Common myeloid progenitor, CD34-positive (primary cell): ENCODE measurements around the gene KLF6.
A peak's percentile ranks its signal among the peaks of the same experiment; 100 is the strongest.

ENCODE experiments used
- CTCF ChIA-PET: fragments of 350-600 bp; sonication (Branson Sonifier 250); formaldehyde crosslinking; loops from one replicate; lab custom pipeline; 2021; ENCODE audit warnings: antibody characterized with exemption; lab: Charles Lee
- POLR2A ChIA-PET: fragments of 350-600 bp; sonication (Branson Sonifier 250); formaldehyde crosslinking; loops from one replicate; lab custom pipeline; 2021; ENCODE audit warnings: antibody characterized with exemption; lab: Charles Lee
- DNase-seq, 3 donors: peaks; one replicate each; pipeline versions ENCODE4 v3.0.0 to v3.0.0-alpha.2; 2013
- H3K27ac ChIP-seq, 2 experiments: 1 replicate in 1 of 2; 2 replicates in 1 of 2; pipeline ENCODE4 v1.7.0; 2013; ENCODE audit warnings: inconsistent platforms in 2 of 2, low read length in 2 of 2, mild to moderate bottlenecking in 2 of 2, low read depth in 1 of 2, moderate library complexity in 1 of 2; ENCODE audit not compliant: severe bottlenecking in 2 of 2, insufficient read depth in 1 of 2, poor library complexity in 1 of 2
- H3K27me3 ChIP-seq, 5 experiments: replicated peaks in 2 of 5; 1 replicate in 3 of 5; 2 replicates in 2 of 5; pipeline versions ENCODE4 v1.6.1 to v1.7.0; 2013; ENCODE audit warnings: low read length in 4 of 5, mild to moderate bottlenecking in 2 of 5, moderate library complexity in 2 of 5, inconsistent platforms in 1 of 5; ENCODE audit not compliant: insufficient read depth in 5 of 5, control insufficient read depth in 4 of 5
- H3K36me3 ChIP-seq, 4 experiments: 1 replicate in 2 of 4; 2 replicates in 2 of 4; pipeline versions ENCODE4 v1.6.1 to v1.7.0; 2013; ENCODE audit warnings: low read length in 3 of 4, control low read depth in 1 of 4, mild to moderate bottlenecking in 1 of 4; ENCODE audit not compliant: control insufficient read depth in 4 of 4, insufficient read depth in 4 of 4
- H3K4me1 ChIP-seq, 4 experiments: 1 replicate in 3 of 4; 2 replicates in 1 of 4; pipeline versions ENCODE4 v1.6.1 to v1.7.1; 2013; ENCODE audit warnings: low read length in 3 of 4, mild to moderate bottlenecking in 3 of 4, control low read depth in 1 of 4, inconsistent platforms in 1 of 4, moderate library complexity in 1 of 4; ENCODE audit not compliant: control insufficient read depth in 4 of 4, insufficient read depth in 4 of 4; ENCODE audit errors: control extremely low read depth in 1 of 4
- H3K4me3 ChIP-seq, 7 experiments: 1 replicate in 4 of 7; 2 replicates in 3 of 7; pipeline versions ENCODE4 v1.5.1 to v1.7.0; 2013; ENCODE audit warnings: mild to moderate bottlenecking in 7 of 7, low read length in 6 of 7, moderate library complexity in 6 of 7, inconsistent platforms in 2 of 7, low read depth in 2 of 7, control low read depth in 1 of 7; ENCODE audit not compliant: insufficient read depth in 4 of 7, control insufficient read depth in 1 of 7; ENCODE audit errors: extremely low read depth in 1 of 7
- H3K9me3 ChIP-seq, 5 experiments: 1 replicate in 4 of 5; 2 replicates in 1 of 5; pipeline versions ENCODE4 v1.6.1 to v1.7.1; 2013; ENCODE audit warnings: low read length in 4 of 5, mild to moderate bottlenecking in 2 of 5, inconsistent platforms in 1 of 5, low read depth in 1 of 5, moderate library complexity in 1 of 5; ENCODE audit not compliant: control insufficient read depth in 4 of 5, insufficient read depth in 2 of 5; ENCODE audit errors: control extremely low read depth in 1 of 5
- WGBS: methylation state at CpG from one replicate; pipeline ENCODE4 v1.1.5; 2013; ENCODE audit not compliant: insufficient coverage; 5-methylcytosine and 5-hydroxymethylcytosine counted together

Gene KLF6

DNA sequence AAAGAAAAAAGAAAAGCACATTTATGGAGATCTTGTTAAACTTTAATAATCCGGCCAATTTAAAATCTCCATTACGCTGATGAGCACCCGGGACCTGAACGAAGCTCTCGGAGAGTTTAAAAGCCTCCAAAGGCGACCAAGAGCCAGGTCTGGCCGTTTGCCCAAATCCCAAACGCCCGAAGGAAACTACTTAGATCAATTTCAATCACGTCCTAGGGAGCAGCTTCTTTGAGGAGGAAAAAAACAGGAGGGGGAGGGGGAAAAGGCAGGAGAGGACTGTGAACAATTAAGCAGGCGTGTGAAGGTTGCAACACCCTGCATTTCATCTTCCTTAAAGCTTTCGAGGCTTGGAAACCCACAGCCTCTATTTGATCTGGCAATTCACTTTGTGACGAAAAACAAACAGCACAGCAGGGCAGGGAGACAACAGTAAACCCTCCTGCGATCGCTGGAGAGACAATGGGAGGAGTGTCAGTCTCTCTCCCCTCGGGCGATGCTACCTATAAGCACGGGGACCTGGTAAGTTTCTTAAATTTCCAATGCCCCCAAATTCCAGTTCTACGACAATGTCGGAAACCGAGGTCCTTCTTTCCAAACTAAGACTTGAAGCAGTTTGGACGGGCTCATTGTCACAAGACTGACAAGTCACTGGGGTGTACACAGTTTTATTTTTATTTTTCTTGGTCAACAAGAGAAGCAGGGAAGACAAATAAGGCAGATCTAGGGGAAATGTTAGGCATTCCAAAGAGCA, 1.2 kb downstream of the KLF6 start:
- Histone ChIP-seq H3K27ac (peak overlapping the region; percentile 96 to 97), H3K36me3 (peaks cover 15 to 56% (median 35%) of the 10 kb centered on the region in 4 experiments), H3K9me3 (peaks cover 0 to under 1% (median 0%) of the 10 kb centered on the region in 5 experiments), H3K4me1 (peaks cover 10 to 47% (median 41%) of the 10 kb centered on the region in 4 experiments), H3K27me3 (no peaks in the 10 kb centered on the region), H3K4me3 (peak overlapping the region; percentile 76 to 100 (median 97))
- ChIA-PET CTCF (no interaction called here), POLR2A (interaction anchor here (0.6 to 4.5 kb wide), 7 partner anchors 8 to 347 kb away, joined by 3 to 48 read pairs (median 8); no protein-coding TSS in a partner anchor)
- DNase-seq: no peak
- 0% methylated on average over 17 of the region's 22 CpGs for WGBS

DNA sequence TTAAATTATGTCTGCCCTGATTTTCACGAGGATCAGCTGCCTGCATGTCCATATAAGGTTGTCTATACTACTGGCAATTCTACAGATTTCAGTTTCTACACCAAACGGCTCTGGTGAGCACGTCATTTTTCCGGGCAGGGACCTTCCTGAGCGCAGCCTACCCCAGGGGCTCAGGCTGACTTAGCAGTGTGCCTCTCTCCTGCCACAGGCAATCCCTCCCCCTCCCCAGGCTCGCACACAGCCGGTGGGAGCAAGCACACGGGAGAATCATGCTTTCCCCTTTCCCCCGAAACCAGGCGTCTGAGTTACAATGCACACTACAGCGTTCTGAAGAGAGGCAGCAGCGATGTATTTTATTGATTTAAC, 1.7 kb downstream of the KLF6 start:
- H3K27me3 ChIP-seq: no peaks in the 10 kb centered on the region
- H3K4me3 ChIP-seq: peak overlapping the region; percentile 76 to 100 (median 97)
- peak in 2 of 3 donors; percentile 71 to 73 for DNase-seq
- H3K36me3 ChIP-seq: peaks cover 18 to 62% (median 40%) of the 10 kb centered on the region in 4 experiments
- H3K27ac ChIP-seq: peak overlapping the region; percentile 96 to 97
- WGBS: 3% methylated on average over 5 of the region's 12 CpGs
- CTCF ChIA-PET: no interaction called here
- peaks cover 12 to 47% (median 41%) of the 10 kb centered on the region in 4 experiments for H3K4me1 ChIP-seq
- no peaks in the 10 kb centered on the region for H3K9me3 ChIP-seq
- POLR2A ChIA-PET: interaction anchor here (1.5 to 4.5 kb wide), 3 partner anchors 19 to 348 kb away, joined by 6 to 48 read pairs (median 15); no protein-coding TSS in a partner anchor

DNA sequence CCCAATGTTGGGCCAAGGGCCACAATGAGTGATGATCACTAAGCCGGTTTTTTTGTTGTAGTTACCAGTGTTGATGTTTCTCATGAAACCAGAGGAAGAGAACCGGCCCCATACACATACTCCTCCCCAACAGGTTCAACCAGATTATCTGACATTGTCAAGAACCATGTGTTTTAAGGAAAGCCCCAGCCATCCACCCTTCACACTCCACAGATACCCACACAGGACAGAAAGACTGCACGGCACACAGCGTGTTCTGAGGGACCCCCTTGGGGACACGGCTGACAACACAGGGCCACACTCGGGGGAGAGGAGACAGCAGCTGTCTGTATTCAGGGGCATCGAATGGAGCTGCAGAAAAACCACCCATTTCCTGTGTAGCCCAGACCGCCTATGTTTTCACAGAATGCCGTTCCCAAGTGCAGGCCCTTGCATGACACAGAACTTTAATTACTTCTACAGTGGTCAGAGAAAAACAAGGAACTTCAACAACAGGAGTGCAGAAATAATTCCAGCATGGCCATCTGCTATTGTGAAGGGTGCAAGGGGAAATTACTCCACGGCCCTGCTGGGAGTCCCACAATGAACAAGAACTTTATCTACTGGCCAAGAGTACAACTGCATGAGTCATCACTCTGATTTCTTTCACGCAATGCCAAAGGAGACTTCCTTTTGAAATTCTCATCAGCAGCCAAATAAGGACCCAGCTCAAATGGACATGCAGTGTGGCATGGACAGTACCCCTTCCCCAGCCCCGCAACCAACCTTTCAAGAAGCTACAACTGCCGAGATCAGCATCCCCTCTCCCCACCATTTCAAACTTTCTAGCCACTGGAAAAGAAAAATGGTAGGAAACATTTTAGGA, 2.3 kb downstream of the KLF6 start:
- POLR2A ChIA-PET: interaction anchor here (0.7 to 4.5 kb wide), 3 partner anchors 18 to 90 kb away, joined by 3 to 48 read pairs (median 6); no protein-coding TSS in a partner anchor
- Histone ChIP-seq H3K4me1 (peaks cover 16 to 51% (median 41%) of the 10 kb centered on the region in 4 experiments), H3K9me3 (no peaks in the 10 kb centered on the region), H3K36me3 (peaks cover 20 to 68% (median 46%) of the 10 kb centered on the region in 4 experiments), H3K27ac (peak overlapping the region; percentile 96 to 97), H3K27me3 (no peaks in the 10 kb centered on the region), H3K4me3 (peak overlapping the region; percentile 76 to 100 (median 97))
- CTCF ChIA-PET: interaction anchor here (0.6 to 1.7 kb wide), 2 partner anchors 10 to 874 kb away, joined by 3 read pairs; no protein-coding TSS in a partner anchor
- DNase-seq: peak; percentile 75 to 87 (median 84)
- 9% methylated on average over 9 of the region's 13 CpGs for WGBS

DNA sequence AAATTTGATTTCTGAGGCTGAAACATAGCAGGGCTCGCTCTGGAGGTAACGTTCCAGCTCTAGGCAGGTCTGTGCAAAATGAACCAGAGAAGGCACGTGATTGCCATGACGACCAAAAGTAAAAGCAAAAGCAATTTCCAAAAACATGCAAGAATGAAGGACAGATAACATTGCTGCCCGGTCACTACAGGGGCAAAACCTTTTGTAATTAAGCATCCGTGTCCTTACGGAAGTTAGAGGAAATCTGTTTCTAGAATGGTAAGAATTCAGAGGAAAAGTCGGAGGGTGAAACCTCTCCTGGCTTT, 2.9 kb downstream of the KLF6 start:
- ChIA-PET CTCF (interaction anchor here (1.7 kb wide), 1 partner anchor 875 kb away, joined by 3 read pairs; no protein-coding TSS in a partner anchor), POLR2A (interaction anchor here (4.5 kb wide), 1 partner anchor 23 kb away, joined by 48 read pairs; no protein-coding TSS in a partner anchor)
- Histone ChIP-seq H3K4me1 (peaks cover 16 to 53% (median 43%) of the 10 kb centered on the region in 4 experiments), H3K9me3 (no peaks in the 10 kb centered on the region), H3K4me3 (peak overlapping the region in 6 of 7 experiments; percentile 96 to 100 (median 98)), H3K36me3 (peaks cover 24 to 72% (median 49%) of the 10 kb centered on the region in 4 experiments), H3K27me3 (no peaks in the 10 kb centered on the region), H3K27ac (peak overlapping the region; percentile 96 to 97)
- 64% methylated on average over 8 of the region's 8 CpGs for WGBS
- DNase-seq: peak in 1 of 3 donors; percentile 55

DNA sequence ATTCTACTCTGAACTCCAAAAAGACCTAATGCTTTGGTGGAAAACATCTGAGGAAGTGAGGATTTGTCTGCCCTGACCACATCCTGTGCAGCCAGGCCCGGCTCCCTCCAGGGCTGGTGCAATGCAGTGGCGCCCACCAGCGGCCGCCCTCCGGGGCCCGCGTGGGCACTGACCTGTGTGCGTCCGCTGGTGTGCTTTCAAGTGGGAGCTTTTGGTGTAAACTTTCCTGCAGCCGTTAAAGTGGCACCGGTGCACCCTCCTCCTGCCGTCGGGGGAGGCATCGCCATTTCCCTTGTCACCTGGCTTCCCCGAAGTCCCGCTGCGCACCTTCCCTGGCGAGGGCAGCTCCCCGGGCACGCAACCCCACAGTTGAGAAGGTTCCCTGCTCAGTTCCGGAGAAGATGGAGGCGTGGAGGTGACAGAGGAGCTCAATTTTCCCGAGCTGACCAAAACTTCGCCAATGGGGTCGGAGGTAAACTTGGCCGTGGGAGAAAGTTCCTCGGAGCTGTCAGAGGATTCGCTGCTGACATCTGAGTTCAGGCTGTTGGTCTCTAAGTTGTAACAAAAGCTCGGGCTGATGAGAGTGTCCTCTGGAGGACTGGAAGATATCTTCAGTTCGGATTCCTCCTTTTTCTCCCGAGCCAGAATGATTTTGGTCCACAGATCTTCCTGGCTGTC, 3.4 kb downstream of the KLF6 start:
- Histone ChIP-seq H3K27ac (peak overlapping the region; percentile 96 to 97), H3K9me3 (no peaks in the 10 kb centered on the region), H3K36me3 (peaks cover 24 to 77% (median 52%) of the 10 kb centered on the region in 4 experiments), H3K27me3 (no peaks in the 10 kb centered on the region), H3K4me3 (peak overlapping the region in 6 of 7 experiments; percentile 96 to 100 (median 98)), H3K4me1 (peaks cover 18 to 58% (median 45%) of the 10 kb centered on the region in 4 experiments)
- CTCF ChIA-PET: interaction anchor here (1.7 kb wide), 1 partner anchor 875 kb away, joined by 3 read pairs; no protein-coding TSS in a partner anchor
- no peak for DNase-seq
- 87% methylated on average over 31 of the region's 31 CpGs for WGBS
- POLR2A ChIA-PET: no interaction called here

DNA sequence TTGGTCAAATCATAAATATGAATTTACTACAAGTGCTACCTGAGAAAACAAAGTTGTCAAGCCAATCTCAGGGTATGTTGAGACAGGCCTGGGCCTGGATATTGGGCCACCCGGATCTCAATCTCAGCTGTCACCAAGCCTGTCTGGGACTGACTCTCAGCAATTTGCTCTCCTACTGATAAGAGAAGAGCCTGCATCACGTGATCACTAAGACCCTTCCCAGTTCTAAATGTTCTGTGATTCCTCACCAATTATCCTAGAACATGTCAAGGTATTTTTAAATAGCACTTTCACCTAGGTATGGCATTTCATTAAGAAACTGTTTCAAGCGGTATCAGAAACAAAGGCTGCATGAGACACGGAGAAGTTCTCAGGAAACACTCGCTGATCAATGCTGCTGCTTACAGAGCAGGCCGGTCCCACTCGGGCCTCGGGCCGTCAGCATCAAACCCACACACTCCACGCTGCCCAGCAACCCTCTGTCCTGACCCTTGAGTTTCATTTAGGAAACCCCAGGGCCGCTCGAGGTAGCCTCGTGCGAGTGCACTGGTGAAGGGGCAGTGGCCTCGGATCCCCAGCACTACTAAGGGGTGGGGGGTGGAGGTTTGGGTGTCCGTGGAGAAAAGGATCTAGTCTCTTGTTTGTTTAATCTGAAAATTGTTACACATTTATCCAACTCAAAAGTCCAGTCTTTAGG, 4.1 kb downstream of the KLF6 start:
- Histone ChIP-seq H3K36me3 (peaks cover 24 to 83% (median 54%) of the 10 kb centered on the region in 4 experiments), H3K9me3 (no peaks in the 10 kb centered on the region), H3K4me1 (peaks cover 18 to 53% (median 43%) of the 10 kb centered on the region in 4 experiments), H3K27me3 (no peaks in the 10 kb centered on the region), H3K27ac (no peak overlapping the region), H3K4me3 (peak overlapping the region in 6 of 7 experiments; percentile 2 to 100 (median 54))
- 89% methylated on average over 13 of the region's 16 CpGs for WGBS
- CTCF ChIA-PET: no interaction called here
- POLR2A ChIA-PET: no interaction called here
- DNase-seq: no peak
